Adrenal gland (tissue), 12 donors: ENCODE results near the gene BMAL1. TPM values are rescaled to one million over a fixed set of nuclear protein-coding genes. Genes with fewer than 3 reads are reported as not detected.

Experiments
- DNase-seq, 7 donors: peaks; one replicate each; pipeline ENCODE4 v3.0.0-alpha.2; 2019 to 2020
- H3K27ac ChIP-seq, 5 donors: fragments of 200-600 bp; sonication (generic) in 4 of 5; 1 replicate in 3 of 5; 2 replicates in 2 of 5; pipeline versions ENCODE4 v1.5.1 to v1.8.0; 2016 to 2020; ENCODE audit warnings: mild to moderate bottlenecking in 1 of 5
- H3K27me3 ChIP-seq: fragments of 200-600 bp; 2 replicates; pipeline ENCODE4 v1.8.0; 2021
- H3K36me3 ChIP-seq, 2 donors: fragments of 200-600 bp; replicated peaks in 1 of 2; 1 replicate in 1 of 2; 2 replicates in 1 of 2; pipeline versions ENCODE4 v1.5.1 to v1.8.0; 2018 to 2022
- H3K4me1 ChIP-seq, 2 donors: fragments of 200-600 bp; replicated peaks in 1 of 2; 1 replicate in 1 of 2; 2 replicates in 1 of 2; pipeline versions ENCODE4 v1.5.1 to v1.8.0; 2018 to 2021
- H3K4me3 ChIP-seq, 4 donors: fragments of 200-600 bp; sonication (generic) in 3 of 4; one replicate each; pipeline ENCODE4 v1.5.1; 2016 to 2018
- H3K9me3 ChIP-seq, 3 donors: fragments of 200-600 bp; sonication (generic) in 1 of 3; replicated peaks in 1 of 3; 1 replicate in 2 of 3; 2 replicates in 1 of 3; pipeline versions ENCODE4 v1.5.1 to v1.8.0; 2016 to 2021
- CTCF ChIP-seq, 6 experiments: fragments of 450-650 bp in 4 of 6; fragments of 200-600 bp in 2 of 6; sonication (generic) in 1 of 6; IDR thresholded peaks; 1 replicate in 5 of 6; 2 replicates in 1 of 6; pipeline versions ENCODE4 v1.5.1 to v1.8.0; 2016 to 2021; ENCODE audit warnings: antibody characterized with exemption in 6 of 6, mild to moderate bottlenecking in 2 of 6, moderate library complexity in 1 of 6
- POLR2A ChIP-seq, 2 donors: fragments of 450-650 bp; IDR thresholded peaks; one replicate each; pipeline ENCODE4 v1.6.1; 2017; ENCODE audit warnings: antibody characterized with exemption in 2 of 2, mild to moderate bottlenecking in 2 of 2, moderate library complexity in 1 of 2
- WGBS, 4 donors: extraction: QIAGEN DNeasy Blood & Tissue Kit in 2 of 4; methylation state at CpG; one replicate each; pipeline versions ENCODE4 v1.1.5 to v1.1.7; 2013 to 2017; 5-methylcytosine and 5-hydroxymethylcytosine counted together
- intact Hi-C, 2 donors: fragments of 100-400 bp; cut with DNase I; formaldehyde crosslinking; loops; one replicate each; pipeline versions ENCODE4 v1.14.1 to v1.15.0; 2022 to 2023
- polyA plus RNA-seq, 3 donors: library from polyadenylated mRNA; stranded (reverse); fragments of 200-250 nt in 2 of 3; fragments of 350-450 nt in 1 of 3; fragmentation: Illumina TruSeq in 1 of 3; extraction: RNeasy Lipid Tissue Mini Kit (QIAGEN cat#74804) in 1 of 3; gene quantifications; one replicate each; pipeline ENCODE4 v1.2.3, GENCODE V29; 2013 to 2014
- total RNA-seq, 9 donors: library from RNA; depleted of rRNA in 4 of 9; stranded (reverse); fragments of >200 nt in 4 of 9; fragments of 120-200 nt in 1 of 9; fragmentation: NEBNext Ultra II Directional in 1 of 9; extraction: Animal tissue kit (Norgen Biotek cat#: 25700) in 1 of 9; gene quantifications; one replicate each; pipeline versions ENCODE4 v1.1.0 to v1.2.4, GENCODE V29; 2013 to 2023
- donor health status: healthy with polysubstance abuse.
- donor health status: Bipolar disorder and iron deficiency.
- donor health status: DM: yes; HTN: yes; CAD: no.
- donor health status: DM: no; HTN: no; CAD: no.
- donor health status: DM: no; HTN: no; CAD: no.
- donor health status: DM: yes; HTN: yes; CAD: no.

BMAL1 gene
- total and polyA plus RNA-seq, 12 donors, result 13.9 to 80.3 (median 34.3) TPM

GRCh38 chr11:13229711-13230318, 47.8 kb upstream of the BMAL1 start:
- H3K27ac ChIP-seq, result no peak overlapping the region

GRCh38 chr11:13233173-13233745, 44.3 kb upstream of the BMAL1 start:
- no peaks in the 10 kb centered on the region for H3K27me3 ChIP-seq
- H3K4me3 ChIP-seq, result no peak overlapping the region
- WGBS, 4 donors, result 61 to 75% (median 71%) methylated on average over 1 of the region's 1 CpG
- intact Hi-C loops, result no loop called here
- DNase-seq, result no peak
- H3K9me3 ChIP-seq, result no peaks in the 10 kb centered on the region
- H3K36me3 ChIP-seq, result no peaks in the 10 kb centered on the region
- TF ChIP-seq CTCF (IDR thresholded peaks at IDR 0.05) (no peak), POLR2A (IDR thresholded peaks at IDR 0.05) (no peak)
- H3K4me1 ChIP-seq, result no peaks in the 10 kb centered on the region
- no peak overlapping the region for H3K27ac ChIP-seq

More at GRCh38 chr11:13229711-13230318, 47.8 kb upstream of the BMAL1 start:
- DNase-seq, result no peak
- Histone ChIP-seq H3K9me3 (no peaks in the 10 kb centered on the region), H3K4me1 (no peaks in the 10 kb centered on the region), H3K36me3 (no peaks in the 10 kb centered on the region), H3K4me3 (no peak overlapping the region), H3K27me3 (no peaks in the 10 kb centered on the region)
- TF ChIP-seq CTCF (IDR thresholded peaks at IDR 0.05), result no peak
- no peak for TF ChIP-seq POLR2A (IDR thresholded peaks at IDR 0.05)
- intact Hi-C loops, result no loop called here
- WGBS, 4 donors, result 28 to 66% (median 61%) methylated on average over 2 of the region's 2 CpGs

GRCh38 chr11:13235895-13236294, 41.7 kb upstream of the BMAL1 start:
- Histone ChIP-seq H3K9me3 (no peaks in the 10 kb centered on the region), H3K4me3 (no peak overlapping the region), H3K27me3 (no peaks in the 10 kb centered on the region), H3K4me1 (no peaks in the 10 kb centered on the region), H3K36me3 (no peaks in the 10 kb centered on the region), H3K27ac (no peak overlapping the region)
- no peak for DNase-seq
- intact Hi-C loops, result no loop called here
- 60 to 92% (median 87%) methylated on average over 3 of the region's 3 CpGs for WGBS, 4 donors
- TF ChIP-seq POLR2A (IDR thresholded peaks at IDR 0.05) (no peak), CTCF (IDR thresholded peaks at IDR 0.05) (no peak)

GRCh38 chr11:13236626-13237025, 41.0 kb upstream of the BMAL1 start:
- H3K9me3 ChIP-seq, result no peaks in the 10 kb centered on the region
- 46 to 93% (median 60%) methylated on average over 2 of the region's 2 CpGs for WGBS, 4 donors
- H3K36me3 ChIP-seq, result no peaks in the 10 kb centered on the region
- DNase-seq, result no peak
- H3K27ac ChIP-seq, result no peak overlapping the region
- no peaks in the 10 kb centered on the region for H3K4me1 ChIP-seq
- intact Hi-C loops, result no loop called here
- TF ChIP-seq POLR2A (IDR thresholded peaks at IDR 0.05) (no peak), CTCF (IDR thresholded peaks at IDR 0.05) (no peak)
- no peak overlapping the region for H3K4me3 ChIP-seq
- no peaks in the 10 kb centered on the region for H3K27me3 ChIP-seq
